Activated CD8-positive, alpha-beta T cell treated with anti-CD3 and anti-CD28 coated beads for 36 hours (primary cell): ENCODE measurements around the gene ADAM33. TPM values are rescaled to one million over a fixed set of nuclear protein-coding genes. Genes with fewer than 3 reads are reported as not detected.

ENCODE experiments used
- ATAC-seq: fragments of 200-7000 bp; cut with Tn5 transposase; one replicate; pipeline ENCODE4 v1.10.0; 2021; ENCODE audit warnings: mild to moderate bottlenecking, moderate library complexity
- CTCF ChIA-PET: fragments of 350-600 bp; sonication (Branson Sonifier 250); formaldehyde crosslinking; loops from one replicate; lab custom pipeline; 2021; ENCODE audit warnings: antibody characterized with exemption; lab: Charles Lee
- POLR2A ChIA-PET: fragments of 350-600 bp; sonication (Branson Sonifier 250); formaldehyde crosslinking; loops from one replicate; lab custom pipeline; 2021; ENCODE audit warnings: antibody characterized with exemption; lab: Charles Lee
- DNase-seq: peaks from one replicate; pipeline ENCODE4 v3.0.0-alpha.2; 2020
- H3K27ac Mint-ChIP-seq: one replicate; pipeline ENCODE4 v1.8.0; 2021; ENCODE audit warnings: mild to moderate bottlenecking, mixed read lengths
- H3K27me3 Mint-ChIP-seq: one replicate; pipeline ENCODE4 v1.8.0; 2021; ENCODE audit warnings: mixed read lengths
- H3K36me3 Mint-ChIP-seq: one replicate; pipeline ENCODE4 v1.8.0; 2021; ENCODE audit warnings: low read depth, mixed read lengths
- H3K4me1 Mint-ChIP-seq: one replicate; pipeline ENCODE4 v1.8.0; 2021; ENCODE audit warnings: low read depth, mixed read lengths
- H3K4me3 Mint-ChIP-seq: one replicate; pipeline ENCODE4 v1.8.0; 2021; ENCODE audit warnings: mild to moderate bottlenecking, moderate library complexity, mixed read lengths
- H3K9me3 Mint-ChIP-seq: one replicate; pipeline ENCODE4 v1.8.0; 2021; ENCODE audit warnings: mixed read lengths
- CTCF ChIP-seq: fragments of 200-600 bp; IDR thresholded peaks from one replicate; pipeline ENCODE4 v1.8.0; 2022; ENCODE audit warnings: antibody characterized with exemption, mild to moderate bottlenecking
- intact Hi-C: fragments of 100-400 bp; cut with micrococcal nuclease; formaldehyde crosslinking; loops from one replicate; pipeline ENCODE4 v1.10.0; 2022
- total RNA-seq, 2 experiments: library from RNA; stranded (reverse); gene quantifications; one replicate each; pipeline ENCODE4 v1.2.3, GENCODE V29; 2021

The ADAM33 gene
- total RNA-seq, 2 experiments from 2014 or later = not detected

- Mint-ChIP-seq H3K4me3 (no peak overlapping the region), H3K9me3 (no peaks in the 10 kb centered on the region), H3K36me3 (no peaks in the 10 kb centered on the region), H3K27me3 (peaks cover under 1% of the 10 kb centered on the region), H3K4me1 (no peaks in the 10 kb centered on the region), H3K27ac (no peak overlapping the region)
- CTCF ChIA-PET = interaction anchor here (0.9 to 5.5 kb wide), 4 partner anchors 12 to 136 kb away, joined by 3 to 32 read pairs (median 17); no protein-coding TSS in a partner anchor
- no peak for TF ChIP-seq CTCF
- no peak for DNase-seq
- POLR2A ChIA-PET = interaction anchor here (0.6 to 1.0 kb wide), 2 partner anchors 20 to 28 kb away, joined by 3 to 4 read pairs; no protein-coding TSS in a partner anchor
- ATAC-seq = no peak
- intact Hi-C loops = no loop called here
These were observed 17.2 kb upstream of the ADAM33 start for GRCh38 chr20:3699037-3699436.

DNA sequence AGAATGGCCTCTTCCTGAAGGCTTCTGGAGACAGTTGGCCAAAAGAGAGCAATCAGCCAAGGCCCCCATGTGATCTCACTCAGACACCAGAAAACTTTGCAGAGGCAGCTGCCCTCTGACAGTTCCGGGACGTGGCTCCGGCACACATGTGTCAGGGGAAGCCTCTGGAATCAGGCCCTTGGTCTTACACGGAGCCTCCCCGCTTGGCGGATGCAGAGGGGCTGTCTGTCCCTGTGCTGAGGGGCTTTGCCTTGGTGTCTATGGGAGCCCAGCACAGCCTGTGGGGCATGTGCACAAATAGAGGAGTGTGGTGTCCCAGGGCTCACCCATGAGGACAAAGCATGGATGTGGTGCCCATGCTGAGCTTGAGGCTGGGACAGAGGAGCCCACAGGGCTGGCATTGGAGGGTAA lies 16.8 kb upstream of the ADAM33 start:
- CTCF ChIA-PET = interaction anchor here (4.7 to 5.5 kb wide), 2 partner anchors 12 to 21 kb away, joined by 25 to 32 read pairs; no protein-coding TSS in a partner anchor
- intact Hi-C loops = no loop called here
- POLR2A ChIA-PET = interaction anchor here (1.0 kb wide), 1 partner anchor 28 kb away, joined by 3 read pairs; no protein-coding TSS in a partner anchor
- no peak for ATAC-seq
- Mint-ChIP-seq H3K4me3 (no peak overlapping the region), H3K36me3 (no peaks in the 10 kb centered on the region), H3K9me3 (no peaks in the 10 kb centered on the region), H3K27me3 (no peaks in the 10 kb centered on the region), H3K27ac (no peak overlapping the region), H3K4me1 (no peaks in the 10 kb centered on the region)
- no peak for DNase-seq
- TF ChIP-seq CTCF = no peak

DNA sequence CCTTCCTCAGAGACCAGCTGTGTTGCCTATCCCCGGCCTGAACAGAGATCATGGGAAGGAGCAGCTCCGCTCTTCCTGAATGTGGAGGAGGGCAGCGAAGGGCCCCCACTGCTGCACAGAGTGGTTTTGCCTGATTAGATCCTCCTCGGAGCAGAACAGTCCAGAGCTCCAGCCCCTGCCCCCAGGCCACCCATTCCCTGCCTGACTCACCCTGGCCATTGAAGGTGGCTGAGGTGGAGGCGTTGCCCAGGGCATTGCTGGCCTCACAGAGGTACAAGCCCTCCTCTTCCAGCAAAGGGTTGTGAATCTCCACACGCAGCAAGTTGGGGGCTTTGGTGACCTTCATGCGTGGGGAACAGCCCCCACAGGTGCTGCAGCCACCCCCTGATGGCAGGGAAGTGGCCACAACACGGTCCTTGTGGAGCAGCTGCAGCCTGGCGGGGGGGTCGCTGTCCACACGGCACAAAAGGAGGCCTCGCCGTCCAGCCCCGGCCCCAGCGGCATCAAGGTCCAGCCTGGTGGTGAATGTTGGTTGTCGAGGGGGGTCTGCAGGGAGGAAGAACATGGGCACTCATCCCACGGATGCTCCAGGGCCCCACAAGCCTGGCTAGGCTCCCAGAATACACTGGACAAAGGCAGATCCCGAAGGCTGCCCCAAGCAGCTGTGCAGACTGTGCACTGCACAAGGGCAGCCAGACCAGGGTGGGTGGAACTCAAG lies 15.9 kb upstream of the ADAM33 start:
- H3K27me3 Mint-ChIP-seq = no peaks in the 10 kb centered on the region
- no peaks in the 10 kb centered on the region for H3K36me3 Mint-ChIP-seq
- DNase-seq (no peak), ATAC-seq (no peak)
- ChIA-PET CTCF (interaction anchor here (1.1 to 5.5 kb wide), 4 partner anchors 13 to 158 kb away, joined by 3 to 32 read pairs (median 14); no protein-coding TSS in a partner anchor), POLR2A (interaction anchor here (1.0 kb wide), 1 partner anchor 27 kb away, joined by 3 read pairs; no protein-coding TSS in a partner anchor)
- no peaks in the 10 kb centered on the region for H3K4me1 Mint-ChIP-seq
- no peak for TF ChIP-seq CTCF
- no peak overlapping the region for H3K4me3 Mint-ChIP-seq
- H3K27ac Mint-ChIP-seq = no peak overlapping the region
- intact Hi-C loops = no loop called here
- no peaks in the 10 kb centered on the region for H3K9me3 Mint-ChIP-seq

DNA sequence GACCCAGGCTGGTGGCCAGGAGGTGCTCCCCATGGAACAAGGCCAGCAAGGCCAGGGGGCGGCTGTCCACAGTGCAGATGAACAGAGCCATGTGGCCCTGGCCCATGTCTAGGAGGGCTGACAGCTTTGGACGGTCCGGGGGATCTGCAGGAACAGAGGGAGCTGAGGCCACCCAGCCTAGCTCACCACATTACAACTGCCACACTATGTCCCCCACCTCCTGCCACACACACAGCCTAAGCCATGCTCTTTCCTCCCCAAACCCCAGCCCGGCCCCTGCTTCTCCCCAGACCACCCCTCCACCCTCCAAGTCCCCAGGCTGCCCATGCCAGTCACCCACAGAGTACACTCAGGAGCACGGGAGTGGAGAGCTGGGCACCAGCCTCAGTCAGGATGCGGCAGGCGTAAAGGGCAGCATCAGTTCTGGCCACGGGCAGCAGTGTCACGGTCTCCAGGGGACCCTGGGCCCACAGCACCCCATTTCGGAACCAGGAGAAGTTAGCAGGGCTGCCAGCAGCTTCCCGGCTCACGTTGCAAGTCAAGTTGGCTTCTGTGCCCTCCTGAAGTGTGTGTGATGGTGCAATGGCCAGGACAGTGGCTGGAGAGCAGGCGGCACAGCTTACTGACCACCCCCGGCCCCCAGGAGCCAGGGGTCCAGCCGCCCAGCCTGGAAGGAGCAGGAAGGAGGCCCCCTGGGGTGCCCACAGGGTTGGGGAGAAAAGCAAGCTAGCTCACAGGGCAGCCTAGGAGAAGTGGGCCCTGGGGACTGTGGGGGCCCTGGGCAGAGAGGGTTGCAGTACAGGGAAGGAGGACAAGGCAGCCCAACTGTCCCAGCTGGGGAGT lies 15.2 kb upstream of the ADAM33 start:
- Mint-ChIP-seq H3K9me3 (no peaks in the 10 kb centered on the region), H3K27me3 (no peaks in the 10 kb centered on the region), H3K4me3 (no peak overlapping the region), H3K36me3 (no peaks in the 10 kb centered on the region), H3K4me1 (no peaks in the 10 kb centered on the region), H3K27ac (no peak overlapping the region)
- POLR2A ChIA-PET = no interaction called here
- ATAC-seq = no peak
- CTCF ChIA-PET = interaction anchor here (0.7 to 5.5 kb wide), 13 partner anchors 7 to 159 kb away, joined by 3 to 32 read pairs (median 4); no protein-coding TSS in a partner anchor
- intact Hi-C loops = no loop called here
- TF ChIP-seq CTCF = no peak
- DNase-seq = no peak
